ENCODE data around the gene PIK3CB. TPM values are rescaled to one million over a fixed set of nuclear protein-coding genes. Genes with fewer than 3 reads are reported as not detected.
"Not testable (repeated sequence)": the region's sequence is repeated elsewhere in the genome, so short reads cannot be mapped to it uniquely, and the experiment has no call there.

PIK3CB gene
- total and polyA plus RNA-seq, 4 donors: 8.0 to 29.8 (median 19.3) TPM

DNA sequence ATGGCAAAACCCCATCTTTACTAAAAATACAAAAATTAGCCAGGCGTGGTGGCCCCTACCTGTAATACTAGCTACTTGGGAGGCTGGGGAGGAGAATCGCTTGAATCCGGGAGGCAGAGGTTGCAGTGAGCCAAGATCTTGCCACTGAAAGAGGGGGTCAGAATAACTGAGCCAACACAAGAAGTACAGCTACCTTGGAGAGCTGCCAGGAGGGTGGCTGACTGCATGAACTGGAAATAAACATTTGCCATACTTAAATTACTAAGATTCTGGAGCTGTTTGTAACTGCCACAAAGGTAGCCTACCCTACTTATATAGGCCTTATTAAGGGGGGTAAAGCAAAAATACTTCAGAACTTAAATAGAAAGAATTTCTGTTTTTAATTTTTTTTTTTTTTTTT lies 15.4 kb upstream of the PIK3CB start:
- intact Hi-C loops (cut with DNase I): no loop called here

DNA sequence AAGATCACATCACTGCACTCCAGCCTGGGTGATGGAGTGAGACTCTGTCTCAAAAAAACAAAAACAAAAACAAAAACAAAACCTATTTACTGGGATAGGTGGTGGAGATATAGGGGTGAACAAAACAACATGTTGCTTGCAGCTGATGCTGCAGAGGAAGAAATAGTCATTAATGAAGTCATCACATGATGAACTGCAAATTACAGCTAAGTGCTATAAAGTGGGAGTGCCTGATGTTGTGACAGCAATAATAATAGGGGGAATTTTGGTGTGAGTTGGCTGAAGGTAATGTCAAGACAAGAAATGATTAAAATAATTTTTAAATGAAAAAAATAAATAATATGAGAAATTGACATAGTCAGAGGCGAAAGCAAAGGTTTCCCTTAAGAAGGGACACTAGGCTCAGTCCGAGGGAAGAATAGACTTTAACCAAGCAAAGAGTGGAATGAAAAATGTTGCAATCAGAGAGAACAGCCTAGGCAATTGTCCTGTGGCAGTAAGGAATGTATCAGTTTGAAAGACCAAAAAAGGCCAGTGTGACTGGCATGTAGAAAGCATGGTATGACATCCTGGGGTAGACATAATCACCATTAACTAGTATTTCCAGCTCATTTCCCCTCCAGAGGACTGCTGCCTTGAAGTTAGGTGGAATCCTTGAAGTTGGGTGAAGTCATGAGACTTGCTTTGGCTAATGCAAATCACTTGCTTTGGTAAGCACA lies 14.7 kb upstream of the PIK3CB start:
- H3K9me3 ChIP-seq (ENCODE audit: control insufficient read depth, low read length): no peaks in the 10 kb centered on the region
- no peak overlapping the region for H3K4me3 ChIP-seq (ENCODE audit: low read length in 2 of 2)
- H3K36me3 ChIP-seq (ENCODE audit: control insufficient read depth in 1 of 2, insufficient read depth in 2 of 2, low read length in 1 of 2): no peaks in the 10 kb centered on the region
- WGBS, 2 donors: 87% methylated on average over 2 of the region's 2 CpGs
- no peaks in the 10 kb centered on the region for H3K4me1 ChIP-seq (ENCODE audit: control insufficient read depth in 1 of 2, insufficient read depth in 2 of 2, low read length in 2 of 2)
- no peak for DNase-seq
- no peaks in the 10 kb centered on the region for H3K27me3 ChIP-seq (ENCODE audit: control insufficient read depth in 1 of 2, insufficient read depth in 2 of 2, low read length in 1 of 2)
- no peak overlapping the region for H3K27ac ChIP-seq (ENCODE audit: low read depth in 1 of 2, low read length in 2 of 2)
- ATAC-seq (ENCODE audit: low FRiP score): no peak
- intact Hi-C loops (cut with DNase I): no loop called here

More for the DNA sequence above, 15.4 kb upstream of the PIK3CB start:
- WGBS, 2 donors: 59 to 62% methylated on average over 3 of the region's 3 CpGs
- ATAC-seq (ENCODE audit: low FRiP score) (no peak), DNase-seq (peak in 1 of 2 donors; percentile 63)
- Histone ChIP-seq H3K4me3 (ENCODE audit: low read length in 2 of 2) (no peak overlapping the region), H3K4me1 (ENCODE audit: control insufficient read depth in 1 of 2, insufficient read depth in 2 of 2, low read length in 2 of 2) (no peaks in the 10 kb centered on the region), H3K27ac (ENCODE audit: low read depth in 1 of 2, low read length in 2 of 2) (no peak overlapping the region), H3K36me3 (ENCODE audit: control insufficient read depth in 1 of 2, insufficient read depth in 2 of 2, low read length in 1 of 2) (no peaks in the 10 kb centered on the region), H3K9me3 (ENCODE audit: control insufficient read depth, low read length) (no peaks in the 10 kb centered on the region), H3K27me3 (ENCODE audit: control insufficient read depth in 1 of 2, insufficient read depth in 2 of 2, low read length in 1 of 2) (no peaks in the 10 kb centered on the region)

DNA sequence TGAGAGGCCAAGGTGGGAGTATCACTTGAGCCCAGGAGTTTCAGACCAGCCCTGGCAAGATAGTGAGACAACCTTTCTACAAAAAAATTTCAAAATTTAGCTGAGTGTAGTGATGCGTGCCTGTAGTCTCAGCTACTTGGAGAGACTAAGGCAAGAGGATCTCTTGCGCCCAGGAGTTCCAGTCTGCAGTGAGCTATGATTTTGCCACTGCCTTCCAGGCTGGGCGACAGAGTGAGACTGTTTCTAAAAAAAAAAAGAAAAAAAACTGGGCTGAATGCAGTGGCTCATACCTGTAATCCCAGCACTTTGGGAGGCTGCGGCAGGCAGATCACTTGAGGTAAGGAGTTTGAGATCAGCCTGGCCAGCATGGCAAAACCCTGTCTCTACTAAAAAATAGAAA lies 14.0 kb upstream of the PIK3CB start:
- Histone ChIP-seq H3K4me1 (ENCODE audit: control insufficient read depth in 1 of 2, insufficient read depth in 2 of 2, low read length in 2 of 2) (no peaks in the 10 kb centered on the region), H3K9me3 (ENCODE audit: control insufficient read depth, low read length) (no peaks in the 10 kb centered on the region), H3K36me3 (ENCODE audit: control insufficient read depth in 1 of 2, insufficient read depth in 2 of 2, low read length in 1 of 2) (no peaks in the 10 kb centered on the region), H3K4me3 (ENCODE audit: low read length in 2 of 2) (no peak overlapping the region), H3K27me3 (ENCODE audit: control insufficient read depth in 1 of 2, insufficient read depth in 2 of 2, low read length in 1 of 2) (no peaks in the 10 kb centered on the region), H3K27ac (ENCODE audit: low read depth in 1 of 2, low read length in 2 of 2) (no peak overlapping the region)
- DNase-seq (peak in 1 of 2 donors; percentile 7), ATAC-seq (ENCODE audit: low FRiP score) (no peak)
- intact Hi-C loops (cut with DNase I): no loop called here
- 82 to 87% methylated on average over 4 of the region's 4 CpGs for WGBS, 2 donors

DNA sequence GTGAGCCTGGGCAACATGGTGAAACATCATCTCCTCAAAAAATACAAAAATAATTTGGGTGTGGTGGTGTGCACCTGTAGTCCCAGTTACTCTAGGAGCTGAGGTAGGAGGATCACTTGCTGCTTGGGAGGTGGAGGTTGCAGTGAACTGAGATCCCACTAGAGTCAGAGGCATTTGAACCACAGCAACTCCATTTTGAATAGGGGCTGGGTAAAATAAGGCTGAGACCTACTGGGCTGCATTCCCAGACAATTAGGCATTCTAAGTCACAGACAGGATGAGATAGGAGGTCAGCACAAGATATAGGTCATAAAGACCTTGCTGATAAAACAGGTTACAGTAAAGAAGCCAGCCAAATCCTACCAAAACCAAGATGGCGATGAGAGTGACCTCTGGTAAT lies 12.1 kb upstream of the PIK3CB start:
- H3K36me3 ChIP-seq (ENCODE audit: control insufficient read depth in 1 of 2, insufficient read depth in 2 of 2, low read length in 1 of 2); DNase-seq; ATAC-seq (ENCODE audit: low FRiP score); H3K4me3 ChIP-seq (ENCODE audit: low read length in 2 of 2); H3K27me3 ChIP-seq (ENCODE audit: control insufficient read depth in 1 of 2, insufficient read depth in 2 of 2, low read length in 1 of 2); intact Hi-C loops (cut with DNase I); H3K27ac ChIP-seq (ENCODE audit: low read depth in 1 of 2, low read length in 2 of 2); H3K9me3 ChIP-seq (ENCODE audit: control insufficient read depth, low read length); H3K4me1 ChIP-seq (ENCODE audit: control insufficient read depth in 1 of 2, insufficient read depth in 2 of 2, low read length in 2 of 2): not testable (repeated sequence)
- 95 to 100% methylated on average over 1 of the region's 1 CpG for WGBS, 2 donors

DNA sequence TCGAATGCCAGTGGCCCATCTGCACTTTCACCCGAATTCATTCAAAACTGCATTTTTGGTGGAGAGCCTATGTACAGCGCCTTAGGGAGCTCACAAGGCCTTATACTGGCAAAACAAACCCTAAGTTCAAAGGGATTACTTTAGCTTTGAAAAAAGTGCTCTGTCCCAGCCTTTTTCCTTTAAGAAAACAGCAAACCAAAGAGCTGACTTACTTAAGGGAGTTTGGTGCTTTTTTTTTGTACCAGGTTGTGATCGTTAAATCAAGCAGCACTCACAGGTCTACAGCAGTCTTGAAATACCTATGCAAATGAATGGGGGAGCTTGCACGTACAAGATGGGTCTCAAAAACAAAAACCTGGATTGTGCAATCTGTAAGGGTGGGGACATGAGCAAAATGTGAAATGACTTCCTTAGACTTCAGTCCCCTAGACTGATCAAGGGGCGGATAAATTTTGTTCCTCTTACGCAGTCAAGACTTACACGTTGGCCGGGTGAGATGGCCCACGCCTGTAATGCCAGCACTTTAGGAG lies 11.6 kb upstream of the PIK3CB start:
- Histone ChIP-seq H3K4me3 (ENCODE audit: low read length in 2 of 2) (no peak overlapping the region), H3K27me3 (ENCODE audit: control insufficient read depth in 1 of 2, insufficient read depth in 2 of 2, low read length in 1 of 2) (no peaks in the 10 kb centered on the region), H3K9me3 (ENCODE audit: control insufficient read depth, low read length) (no peaks in the 10 kb centered on the region), H3K4me1 (ENCODE audit: control insufficient read depth in 1 of 2, insufficient read depth in 2 of 2, low read length in 2 of 2) (no peaks in the 10 kb centered on the region), H3K36me3 (ENCODE audit: control insufficient read depth in 1 of 2, insufficient read depth in 2 of 2, low read length in 1 of 2) (no peaks in the 10 kb centered on the region), H3K27ac (ENCODE audit: low read depth in 1 of 2, low read length in 2 of 2) (no peak overlapping the region)
- DNase-seq (no peak), ATAC-seq (ENCODE audit: low FRiP score) (no peak)
- intact Hi-C loops (cut with DNase I): no loop called here
- WGBS, 2 donors: 84 to 85% methylated on average over 10 of the region's 10 CpGs

DNA sequence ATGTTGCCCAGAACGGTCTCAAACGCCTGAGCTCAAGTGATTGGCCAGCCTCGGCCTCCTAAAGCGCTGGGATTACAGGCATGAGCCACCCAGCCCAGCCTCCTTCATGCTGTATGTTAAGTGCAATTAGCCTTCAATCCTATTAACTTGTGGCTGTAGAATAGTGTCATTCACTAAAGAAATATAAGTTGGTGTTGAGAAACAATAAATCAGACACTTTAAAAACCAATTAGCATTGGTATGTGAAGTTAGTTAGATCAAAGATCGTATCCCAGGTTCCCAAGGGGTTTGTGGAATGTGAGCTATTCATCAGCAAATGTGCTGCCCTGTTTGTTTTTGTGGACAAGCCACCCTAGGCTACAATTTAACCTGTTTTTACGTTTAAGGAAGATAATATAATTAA lies 11.0 kb upstream of the PIK3CB start:
- no peak overlapping the region for H3K4me3 ChIP-seq (ENCODE audit: low read length in 2 of 2)
- H3K27ac ChIP-seq (ENCODE audit: low read depth in 1 of 2, low read length in 2 of 2): no peak overlapping the region
- WGBS, 2 donors: 71 to 77% methylated on average over 6 of the region's 6 CpGs
- no peaks in the 10 kb centered on the region for H3K36me3 ChIP-seq (ENCODE audit: control insufficient read depth in 1 of 2, insufficient read depth in 2 of 2, low read length in 1 of 2)
- DNase-seq: no peak
- H3K4me1 ChIP-seq (ENCODE audit: control insufficient read depth in 1 of 2, insufficient read depth in 2 of 2, low read length in 2 of 2): no peaks in the 10 kb centered on the region
- no peak for ATAC-seq (ENCODE audit: low FRiP score)
- no peaks in the 10 kb centered on the region for H3K27me3 ChIP-seq (ENCODE audit: control insufficient read depth in 1 of 2, insufficient read depth in 2 of 2, low read length in 1 of 2)
- no peaks in the 10 kb centered on the region for H3K9me3 ChIP-seq (ENCODE audit: control insufficient read depth, low read length)
- intact Hi-C loops (cut with DNase I): no loop called here

DNA sequence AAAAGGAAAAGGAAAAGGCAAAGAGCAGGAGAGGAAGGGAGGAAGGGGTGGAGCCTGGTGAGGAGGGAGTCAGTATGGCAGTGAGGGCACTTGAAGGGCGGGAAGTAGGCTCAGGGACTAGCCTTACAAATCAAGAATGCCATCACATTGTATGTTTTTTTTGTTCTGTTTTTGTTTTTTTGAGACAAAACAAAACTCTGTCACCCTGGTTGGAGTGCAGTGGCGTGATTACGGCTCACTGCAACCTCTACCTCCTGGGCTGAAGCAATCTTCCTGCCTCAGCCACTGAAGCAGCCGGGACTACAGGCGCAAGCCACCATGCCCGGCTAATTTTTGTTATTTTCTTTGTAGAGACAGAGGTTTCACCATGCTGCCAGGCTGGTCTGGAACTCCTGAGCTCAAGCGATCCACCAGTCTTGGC lies 10.5 kb upstream of the PIK3CB start:
- ATAC-seq (ENCODE audit: low FRiP score) (no peak), DNase-seq (peak in 1 of 2 donors; percentile 40)
- intact Hi-C loops (cut with DNase I): no loop called here
- Histone ChIP-seq H3K4me1 (ENCODE audit: control insufficient read depth in 1 of 2, insufficient read depth in 2 of 2, low read length in 2 of 2) (no peaks in the 10 kb centered on the region), H3K27me3 (ENCODE audit: control insufficient read depth in 1 of 2, insufficient read depth in 2 of 2, low read length in 1 of 2) (no peaks in the 10 kb centered on the region), H3K4me3 (ENCODE audit: low read length in 2 of 2) (no peak overlapping the region), H3K27ac (ENCODE audit: low read depth in 1 of 2, low read length in 2 of 2) (no peak overlapping the region), H3K9me3 (ENCODE audit: control insufficient read depth, low read length) (no peaks in the 10 kb centered on the region), H3K36me3 (ENCODE audit: control insufficient read depth in 1 of 2, insufficient read depth in 2 of 2, low read length in 1 of 2) (no peaks in the 10 kb centered on the region)
- 34 to 48% methylated on average over 7 of the region's 7 CpGs for WGBS, 2 donors

DNA sequence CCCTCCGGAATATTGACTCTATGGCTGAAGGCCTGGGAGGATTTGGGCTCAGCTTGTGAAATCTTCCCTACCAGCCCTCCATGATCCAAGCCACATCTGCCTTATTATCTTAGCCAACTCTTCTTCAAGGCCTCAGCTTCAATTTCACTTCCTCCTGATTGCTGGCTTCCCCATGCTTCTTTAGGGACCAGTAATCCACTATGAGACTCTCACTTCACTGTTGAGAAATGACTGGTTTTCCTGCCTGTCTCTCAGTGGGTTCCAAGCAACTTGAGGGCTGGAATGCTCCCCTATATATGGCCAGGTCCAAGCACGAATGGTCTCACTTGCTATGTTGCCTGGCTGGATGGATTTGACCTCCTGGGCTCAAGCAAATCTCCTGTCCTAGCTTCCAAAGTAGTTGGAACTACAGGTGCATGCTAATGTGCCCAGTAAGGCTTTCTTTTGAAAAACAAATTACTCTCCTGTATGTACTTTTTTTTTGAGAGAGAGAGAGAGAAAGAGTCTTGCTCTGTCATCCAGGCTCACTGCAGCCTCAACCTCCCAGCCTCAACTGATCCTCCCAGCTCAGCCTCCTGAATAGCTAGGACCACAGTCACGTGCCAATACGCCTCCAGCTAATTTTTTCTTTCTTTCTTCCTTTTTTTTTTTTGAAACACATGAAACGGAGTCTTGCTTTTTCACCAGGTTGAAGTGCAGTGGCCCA lies 7.9 kb upstream of the PIK3CB start:
- intact Hi-C loops (cut with DNase I): no loop called here
- H3K27me3 ChIP-seq (ENCODE audit: control insufficient read depth in 1 of 2, insufficient read depth in 2 of 2, low read length in 1 of 2): no peaks in the 10 kb centered on the region
- ATAC-seq (ENCODE audit: low FRiP score): no peak
- 77 to 82% methylated on average over 5 of the region's 5 CpGs for WGBS, 2 donors
- no peaks in the 10 kb centered on the region for H3K4me1 ChIP-seq (ENCODE audit: control insufficient read depth in 1 of 2, insufficient read depth in 2 of 2, low read length in 2 of 2)
- H3K27ac ChIP-seq (ENCODE audit: low read depth in 1 of 2, low read length in 2 of 2): no peak overlapping the region
- no peaks in the 10 kb centered on the region for H3K9me3 ChIP-seq (ENCODE audit: control insufficient read depth, low read length)
- no peaks in the 10 kb centered on the region for H3K36me3 ChIP-seq (ENCODE audit: control insufficient read depth in 1 of 2, insufficient read depth in 2 of 2, low read length in 1 of 2)
- peak in 1 of 2 donors; percentile 9 for DNase-seq
- H3K4me3 ChIP-seq (ENCODE audit: low read length in 2 of 2): no peak overlapping the region

DNA sequence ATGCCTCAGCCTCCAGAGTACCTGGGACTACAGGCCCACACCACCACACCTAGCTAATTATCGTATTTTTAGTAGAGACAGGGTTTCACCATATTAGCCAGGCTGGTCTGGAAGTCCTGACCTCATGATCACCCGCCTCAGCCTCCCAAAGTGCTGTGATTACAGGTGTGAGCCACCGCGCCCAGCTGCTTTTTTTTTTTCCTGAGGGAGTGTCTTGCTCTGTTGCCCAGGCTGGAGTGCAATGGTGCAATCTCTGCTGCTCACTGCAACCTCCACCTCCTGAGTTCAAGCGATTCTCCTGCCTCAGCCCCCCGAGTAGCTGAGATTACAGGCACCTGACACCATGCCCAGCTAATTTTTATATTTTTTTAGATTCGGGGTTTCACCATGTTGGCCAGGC lies 3.7 kb upstream of the PIK3CB start:
- not testable (repeated sequence) for H3K4me3 ChIP-seq (ENCODE audit: low read length in 2 of 2); H3K9me3 ChIP-seq (ENCODE audit: control insufficient read depth, low read length); H3K27me3 ChIP-seq (ENCODE audit: control insufficient read depth in 1 of 2, insufficient read depth in 2 of 2, low read length in 1 of 2); H3K4me1 ChIP-seq (ENCODE audit: control insufficient read depth in 1 of 2, insufficient read depth in 2 of 2, low read length in 2 of 2); H3K27ac ChIP-seq (ENCODE audit: low read depth in 1 of 2, low read length in 2 of 2); H3K36me3 ChIP-seq (ENCODE audit: control insufficient read depth in 1 of 2, insufficient read depth in 2 of 2, low read length in 1 of 2); ATAC-seq (ENCODE audit: low FRiP score)
- intact Hi-C loops (cut with DNase I): loop anchor here (5.0 kb wide), 2 partner anchors 79 to 246 kb away; partner anchors contain the start of gene CEP70 (in 1 of the 2)
- WGBS, 2 donors: 96 to 97% methylated on average over 7 of the region's 7 CpGs
- peak in 1 of 2 donors; percentile 16 for DNase-seq
